ENCODE results near the gene BEND5. TPM values are rescaled to one million over a fixed set of nuclear protein-coding genes. Genes with fewer than 3 reads are reported as not detected.

The BEND5 gene
- total RNA-seq, 1 donor from 2014 or later = 8.6 TPM

DNA sequence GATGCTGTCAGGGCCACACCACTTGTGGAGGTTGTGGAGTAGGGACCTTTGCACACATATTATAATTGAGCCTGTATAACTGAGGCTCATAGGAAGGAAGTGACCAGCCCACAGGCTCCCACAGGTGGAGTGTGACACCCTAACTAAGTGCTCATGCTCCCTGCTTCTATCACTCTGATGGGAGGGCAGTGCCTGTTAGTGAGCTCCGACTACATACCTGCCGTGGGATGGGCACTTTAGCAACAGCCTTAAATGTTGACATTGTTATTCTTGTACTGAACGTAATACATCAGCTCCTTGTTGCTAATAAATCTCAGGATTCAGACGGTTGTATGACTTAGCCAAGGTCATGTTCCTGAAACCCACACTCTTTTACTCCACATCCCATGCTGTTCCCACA, 58.0 kb downstream of the BEND5 start:
- no peak for DNase-seq (ENCODE audit: extremely low spot score in 2 of 2)
- Histone ChIP-seq H3K9me3 (no peaks in the 10 kb centered on the region), H3K4me3 (no peak overlapping the region), H3K27me3 (no peaks in the 10 kb centered on the region), H3K4me1 (no peaks in the 10 kb centered on the region), H3K36me3 (no peaks in the 10 kb centered on the region), H3K27ac (no peak overlapping the region)
- TF ChIP-seq POLR2A (IDR thresholded peaks at IDR 0.05) (no peak), POLR2AphosphoS5 (IDR thresholded peaks at IDR 0.05; ENCODE audit: insufficient read depth in 1 of 2, low read depth in 1 of 2) (no peak)
- TF ChIP-seq, protein P1, sequence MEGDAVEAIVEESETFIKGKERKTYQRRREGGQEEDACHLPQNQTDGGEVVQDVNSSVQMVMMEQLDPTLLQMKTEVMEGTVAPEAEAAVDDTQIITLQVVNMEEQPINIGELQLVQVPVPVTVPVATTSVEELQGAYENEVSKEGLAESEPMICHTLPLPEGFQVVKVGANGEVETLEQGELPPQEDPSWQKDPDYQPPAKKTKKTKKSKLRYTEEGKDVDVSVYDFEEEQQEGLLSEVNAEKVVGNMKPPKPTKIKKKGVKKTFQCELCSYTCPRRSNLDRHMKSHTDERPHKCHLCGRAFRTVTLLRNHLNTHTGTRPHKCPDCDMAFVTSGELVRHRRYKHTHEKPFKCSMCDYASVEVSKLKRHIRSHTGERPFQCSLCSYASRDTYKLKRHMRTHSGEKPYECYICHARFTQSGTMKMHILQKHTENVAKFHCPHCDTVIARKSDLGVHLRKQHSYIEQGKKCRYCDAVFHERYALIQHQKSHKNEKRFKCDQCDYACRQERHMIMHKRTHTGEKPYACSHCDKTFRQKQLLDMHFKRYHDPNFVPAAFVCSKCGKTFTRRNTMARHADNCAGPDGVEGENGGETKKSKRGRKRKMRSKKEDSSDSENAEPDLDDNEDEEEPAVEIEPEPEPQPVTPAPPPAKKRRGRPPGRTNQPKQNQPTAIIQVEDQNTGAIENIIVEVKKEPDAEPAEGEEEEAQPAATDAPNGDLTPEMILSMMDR (IDR thresholded peaks at IDR 0.05) = no peak
- intact Hi-C loops (cut with DNase I) = no loop called here

DNA sequence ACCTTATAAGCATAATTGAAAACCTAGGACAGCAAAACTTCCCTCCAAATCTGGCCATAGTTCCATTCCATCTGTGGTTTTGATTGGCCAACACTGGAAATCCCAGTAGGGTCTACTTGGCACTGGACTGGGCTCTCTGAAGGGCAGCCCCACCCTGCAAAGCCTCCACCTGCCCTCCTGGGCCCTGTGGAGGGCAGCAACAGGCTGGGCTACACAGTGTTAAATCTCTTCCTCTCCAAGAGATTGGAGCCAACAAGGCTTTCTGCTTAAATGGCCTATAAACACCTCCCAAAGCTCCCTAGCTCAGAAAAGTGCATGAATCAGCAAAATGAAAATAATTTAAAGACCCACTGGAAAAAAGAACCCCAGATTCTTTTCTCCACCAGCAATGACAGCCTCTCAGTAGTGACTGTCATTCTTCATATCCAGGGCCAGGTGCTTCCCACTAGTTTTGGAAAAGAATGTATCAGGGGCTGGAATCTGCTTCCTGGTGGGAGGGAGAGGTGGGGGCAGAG, 58.5 kb downstream of the BEND5 start:
- Histone ChIP-seq H3K36me3 (no peaks in the 10 kb centered on the region), H3K4me3 (no peak overlapping the region), H3K27ac (no peak overlapping the region), H3K9me3 (no peaks in the 10 kb centered on the region), H3K4me1 (no peaks in the 10 kb centered on the region), H3K27me3 (no peaks in the 10 kb centered on the region)
- no peak for DNase-seq (ENCODE audit: extremely low spot score in 2 of 2)
- intact Hi-C loops (cut with DNase I) = no loop called here
- TF ChIP-seq POLR2AphosphoS5 (IDR thresholded peaks at IDR 0.05; ENCODE audit: insufficient read depth in 1 of 2, low read depth in 1 of 2) = no peak
- TF ChIP-seq POLR2A (IDR thresholded peaks at IDR 0.05) = no peak
- TF ChIP-seq, protein P1 (IDR thresholded peaks at IDR 0.05) = no peak

- no peaks in the 10 kb centered on the region for H3K36me3 ChIP-seq
- DNase-seq (ENCODE audit: extremely low spot score in 2 of 2) = no peak
- intact Hi-C loops (cut with DNase I) = no loop called here
- TF ChIP-seq, protein P1 (IDR thresholded peaks at IDR 0.05) = no peak
- TF ChIP-seq POLR2AphosphoS5 (IDR thresholded peaks at IDR 0.05; ENCODE audit: insufficient read depth in 1 of 2, low read depth in 1 of 2) (no peak), POLR2A (IDR thresholded peaks at IDR 0.05) (no peak)
- H3K27ac ChIP-seq = no peak overlapping the region
- H3K4me1 ChIP-seq = no peaks in the 10 kb centered on the region
- no peaks in the 10 kb centered on the region for H3K27me3 ChIP-seq
- no peaks in the 10 kb centered on the region for H3K9me3 ChIP-seq
- H3K4me3 ChIP-seq = no peak overlapping the region
Observed at GRCh38 chr1:48717082-48717481, 59.6 kb downstream of the BEND5 start.

DNA sequence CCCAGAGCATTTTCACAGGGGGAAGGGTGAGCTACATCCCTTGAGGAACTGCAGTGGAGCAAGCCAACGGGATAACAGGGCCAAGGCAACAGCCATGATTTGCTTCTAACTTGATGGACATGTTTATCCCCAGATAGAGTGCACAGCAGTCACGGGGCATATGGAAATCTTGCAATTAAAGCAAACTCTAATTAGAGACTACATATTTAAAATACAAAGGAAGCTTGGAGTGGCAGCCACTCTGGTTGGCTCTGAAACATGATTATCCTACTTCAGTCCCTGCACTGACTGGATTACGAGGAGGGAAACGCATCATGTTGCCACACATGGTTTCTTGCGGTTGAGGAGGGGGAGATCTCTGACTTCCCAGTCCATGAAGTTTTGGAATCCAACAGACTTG, 60.8 kb downstream of the BEND5 start:
- TF ChIP-seq, protein P1 (IDR thresholded peaks at IDR 0.05) = no peak
- TF ChIP-seq POLR2A (IDR thresholded peaks at IDR 0.05) (no peak), POLR2AphosphoS5 (IDR thresholded peaks at IDR 0.05; ENCODE audit: insufficient read depth in 1 of 2, low read depth in 1 of 2) (no peak)
- H3K4me1 ChIP-seq = no peaks in the 10 kb centered on the region
- DNase-seq (ENCODE audit: extremely low spot score in 2 of 2) = no peak
- H3K4me3 ChIP-seq = no peak overlapping the region
- H3K36me3 ChIP-seq = no peaks in the 10 kb centered on the region
- no peaks in the 10 kb centered on the region for H3K9me3 ChIP-seq
- intact Hi-C loops (cut with DNase I) = no loop called here
- no peak overlapping the region for H3K27ac ChIP-seq
- H3K27me3 ChIP-seq = no peaks in the 10 kb centered on the region

DNA sequence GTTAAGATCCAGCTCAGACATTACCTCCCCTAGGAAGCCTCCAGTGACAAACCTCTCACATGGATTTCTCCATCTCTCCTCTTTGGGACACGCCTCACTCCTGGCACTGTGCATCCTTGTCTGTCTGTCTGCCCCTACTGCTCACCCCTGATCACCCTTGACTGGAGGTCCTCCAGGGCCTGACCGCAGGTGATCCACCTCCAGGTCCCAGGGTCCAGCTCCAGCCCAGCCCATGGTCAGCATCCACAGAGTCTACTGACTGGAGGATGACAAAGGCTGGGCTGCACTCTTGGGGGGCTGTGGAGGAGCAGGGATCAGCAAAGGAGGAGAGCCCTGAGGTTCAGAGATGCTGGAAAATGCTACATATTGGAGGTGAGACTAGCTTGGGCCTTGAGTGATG, 65.8 kb downstream of the BEND5 start:
- H3K27ac ChIP-seq = no peak overlapping the region
- DNase-seq (ENCODE audit: extremely low spot score in 2 of 2) = no peak
- H3K4me3 ChIP-seq = no peak overlapping the region
- TF ChIP-seq POLR2AphosphoS5 (IDR thresholded peaks at IDR 0.05; ENCODE audit: insufficient read depth in 1 of 2, low read depth in 1 of 2) = no peak
- TF ChIP-seq, protein P1 (IDR thresholded peaks at IDR 0.05) = no peak
- TF ChIP-seq POLR2A (IDR thresholded peaks at IDR 0.05) = no peak
- intact Hi-C loops (cut with DNase I) = no loop called here
- no peaks in the 10 kb centered on the region for H3K27me3 ChIP-seq
- H3K9me3 ChIP-seq = no peaks in the 10 kb centered on the region
- H3K4me1 ChIP-seq = no peaks in the 10 kb centered on the region
- H3K36me3 ChIP-seq = no peaks in the 10 kb centered on the region
